ENCODE results near the gene POLRMT. TPM values are rescaled to one million over a fixed set of nuclear protein-coding genes. Genes with fewer than 3 reads are reported as not detected.

POLRMT gene
- polyA plus RNA-seq, 1 of the 3 experiments (the other 2 are of a cell fraction), result 38.2 TPM

DNA sequence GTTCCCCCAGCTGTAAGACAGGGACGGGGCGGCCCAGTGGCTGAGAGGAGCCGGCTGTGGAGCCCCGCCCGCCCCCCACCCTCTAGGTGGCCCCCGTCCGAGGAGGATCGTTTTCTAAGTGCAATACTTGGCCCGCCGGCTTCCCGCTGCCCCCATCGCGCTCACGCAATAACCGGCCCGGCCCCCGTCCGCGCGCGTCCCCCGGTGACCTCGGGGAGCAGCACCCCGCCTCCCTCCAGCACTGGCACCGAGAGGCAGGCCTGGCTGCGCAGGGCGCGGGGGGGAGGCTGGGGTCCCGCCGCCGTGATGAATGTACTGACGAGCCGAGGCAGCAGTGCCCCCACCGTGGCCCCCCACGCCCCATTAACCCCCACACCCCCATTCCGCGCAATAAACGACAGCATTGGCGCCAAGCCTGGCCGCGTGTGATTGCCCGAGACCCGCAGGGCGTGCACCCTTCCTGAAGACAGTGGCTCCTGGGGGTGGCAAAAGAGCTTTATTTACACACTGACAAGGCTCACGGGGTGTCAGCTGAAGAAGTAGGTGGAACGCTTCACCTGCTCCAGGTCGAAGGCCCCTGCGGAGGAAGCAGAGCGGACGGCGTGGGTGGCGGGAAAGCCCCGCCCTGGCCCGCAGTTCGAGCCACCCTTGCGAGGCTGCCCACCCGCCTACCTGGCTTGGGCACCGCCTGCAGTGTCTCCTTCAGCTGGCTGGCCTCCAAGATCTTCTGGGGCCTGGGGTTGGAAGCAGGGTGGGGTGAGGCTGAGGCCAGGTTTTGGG is 16.4 kb downstream of the POLRMT start:
- 92% methylated on average over 50 of the region's 58 CpGs for WGBS (ENCODE audit: low lambda C conversion rate)
- Histone ChIP-seq H3K9ac (no peak overlapping the region), H3F3A (replicated peaks; ENCODE audit: insufficient read depth) (peaks cover 1% of the 10 kb centered on the region), H3K27ac (ENCODE audit: low read depth in 2 of 2, low read length in 1 of 2) (no peak overlapping the region), H3K9me2 (no peaks in the 10 kb centered on the region), H2AFZ (ENCODE audit: low read depth) (no peak overlapping the region), H3K36me3 (replicated peaks in 1 of 2; ENCODE audit: control insufficient read depth in 1 of 2, insufficient read depth in 2 of 2, low read length in 1 of 2) (peaks cover 0 to 41% of the 10 kb centered on the region in 2 experiments), H3K27me3 (ENCODE audit: insufficient read depth) (no peaks in the 10 kb centered on the region), H3K4me2 (no peak overlapping the region), H3K4me3 (ENCODE audit: low read depth in 2 of 2, low read length in 1 of 2) (no peak overlapping the region), H3K79me2 (ENCODE audit: insufficient read depth) (no peaks in the 10 kb centered on the region), H4K20me1 (ENCODE audit: insufficient read depth) (no peaks in the 10 kb centered on the region), H3K4me1 (ENCODE audit: control insufficient read depth in 1 of 2, insufficient read depth in 2 of 2, low read depth in 1 of 2, low read length in 1 of 2) (no peaks in the 10 kb centered on the region), H3K9me3 (no peaks in the 10 kb centered on the region)
- no peak for TF ChIP-seq MEF2A (IDR thresholded peaks at IDR 0.05; ENCODE audit: borderline replicate concordance, low read depth)
- TF ChIP-seq MXI1 (IDR thresholded peaks at IDR 0.05; ENCODE audit: low read depth, low read length), result no peak
- TF ChIP-seq USF1 (IDR thresholded peaks at IDR 0.05; ENCODE audit: borderline replicate concordance, low read depth), result no peak
- TF ChIP-seq, protein P1, sequence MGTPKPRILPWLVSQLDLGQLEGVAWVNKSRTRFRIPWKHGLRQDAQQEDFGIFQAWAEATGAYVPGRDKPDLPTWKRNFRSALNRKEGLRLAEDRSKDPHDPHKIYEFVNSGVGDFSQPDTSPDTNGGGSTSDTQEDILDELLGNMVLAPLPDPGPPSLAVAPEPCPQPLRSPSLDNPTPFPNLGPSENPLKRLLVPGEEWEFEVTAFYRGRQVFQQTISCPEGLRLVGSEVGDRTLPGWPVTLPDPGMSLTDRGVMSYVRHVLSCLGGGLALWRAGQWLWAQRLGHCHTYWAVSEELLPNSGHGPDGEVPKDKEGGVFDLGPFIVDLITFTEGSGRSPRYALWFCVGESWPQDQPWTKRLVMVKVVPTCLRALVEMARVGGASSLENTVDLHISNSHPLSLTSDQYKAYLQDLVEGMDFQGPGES (IDR thresholded peaks at IDR 0.05; ENCODE audit: low read depth, low read length), result no peak
- TF ChIP-seq NFIC (IDR thresholded peaks at IDR 0.05; ENCODE audit: borderline replicate concordance), result no peak
- TF ChIP-seq NRF1 (IDR thresholded peaks at IDR 0.05; ENCODE audit: low read depth, low read length), result no peak
- TF ChIP-seq SMC3 (IDR thresholded peaks at IDR 0.05; ENCODE audit: low read depth, low read length), result no peak
- no peak for TF ChIP-seq FOXM1 (IDR thresholded peaks at IDR 0.05; ENCODE audit: low read depth)
- TF ChIP-seq, protein P2, sequence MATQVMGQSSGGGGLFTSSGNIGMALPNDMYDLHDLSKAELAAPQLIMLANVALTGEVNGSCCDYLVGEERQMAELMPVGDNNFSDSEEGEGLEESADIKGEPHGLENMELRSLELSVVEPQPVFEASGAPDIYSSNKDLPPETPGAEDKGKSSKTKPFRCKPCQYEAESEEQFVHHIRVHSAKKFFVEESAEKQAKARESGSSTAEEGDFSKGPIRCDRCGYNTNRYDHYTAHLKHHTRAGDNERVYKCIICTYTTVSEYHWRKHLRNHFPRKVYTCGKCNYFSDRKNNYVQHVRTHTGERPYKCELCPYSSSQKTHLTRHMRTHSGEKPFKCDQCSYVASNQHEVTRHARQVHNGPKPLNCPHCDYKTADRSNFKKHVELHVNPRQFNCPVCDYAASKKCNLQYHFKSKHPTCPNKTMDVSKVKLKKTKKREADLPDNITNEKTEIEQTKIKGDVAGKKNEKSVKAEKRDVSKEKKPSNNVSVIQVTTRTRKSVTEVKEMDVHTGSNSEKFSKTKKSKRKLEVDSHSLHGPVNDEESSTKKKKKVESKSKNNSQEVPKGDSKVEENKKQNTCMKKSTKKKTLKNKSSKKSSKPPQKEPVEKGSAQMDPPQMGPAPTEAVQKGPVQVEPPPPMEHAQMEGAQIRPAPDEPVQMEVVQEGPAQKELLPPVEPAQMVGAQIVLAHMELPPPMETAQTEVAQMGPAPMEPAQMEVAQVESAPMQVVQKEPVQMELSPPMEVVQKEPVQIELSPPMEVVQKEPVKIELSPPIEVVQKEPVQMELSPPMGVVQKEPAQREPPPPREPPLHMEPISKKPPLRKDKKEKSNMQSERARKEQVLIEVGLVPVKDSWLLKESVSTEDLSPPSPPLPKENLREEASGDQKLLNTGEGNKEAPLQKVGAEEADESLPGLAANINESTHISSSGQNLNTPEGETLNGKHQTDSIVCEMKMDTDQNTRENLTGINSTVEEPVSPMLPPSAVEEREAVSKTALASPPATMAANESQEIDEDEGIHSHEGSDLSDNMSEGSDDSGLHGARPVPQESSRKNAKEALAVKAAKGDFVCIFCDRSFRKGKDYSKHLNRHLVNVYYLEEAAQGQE (IDR thresholded peaks at IDR 0.05; ENCODE audit: low read depth, low read length), result no peak
- no peak for TF ChIP-seq EZH2phosphoT487 (IDR thresholded peaks at IDR 0.05; ENCODE audit: borderline replicate concordance, low read depth)
- no peak for TF ChIP-seq CTCF (IDR thresholded peaks at IDR 0.05)
- no peak for TF ChIP-seq YY1 (IDR thresholded peaks at IDR 0.05; ENCODE audit: low read depth)
- TF ChIP-seq ZBTB33 (IDR thresholded peaks at IDR 0.05; ENCODE audit: borderline replicate concordance, low read depth), result no peak
- no peak for TF ChIP-seq CHD2 (IDR thresholded peaks at IDR 0.05; ENCODE audit: low read length, partially characterized antibody)
- TF ChIP-seq TEAD4 (IDR thresholded peaks at IDR 0.05; ENCODE audit: borderline replicate concordance, insufficient read depth), result no peak
- TF ChIP-seq JUND (IDR thresholded peaks at IDR 0.05), result no peak
- no peak for TF ChIP-seq FOSL2 (IDR thresholded peaks at IDR 0.05; ENCODE audit: borderline replicate concordance, low read depth)
- CTCF ChIA-PET, result interaction anchor here (0.9 kb wide), 1 partner anchor 12 kb away, joined by 8 read pairs; no protein-coding TSS in a partner anchor
- POLR2A ChIA-PET, result no interaction called here
- no peak for DNase-seq

Data from SK-N-SH (cell line).